GM19025 (cell line): ENCODE measurements around the gene NBEAL1.
"Not testable (repeated sequence)": the region's sequence is repeated elsewhere in the genome, so short reads cannot be mapped to it uniquely, and the experiment has no call there.

ENCODE experiments used
- ATAC-seq: cut with Tn5 transposase; IDR thresholded peaks from one replicate; pipeline ENCODE4 v1.9.1; 2021; ENCODE audit warnings: mild to moderate bottlenecking, low read depth, moderate library complexity; ENCODE audit not compliant: unreplicated experiment

Gene NBEAL1

GRCh38 chr2:203037026-203037425, 22.4 kb downstream of the NBEAL1 start:
- no peak for ATAC-seq

GRCh38 chr2:203038586-203038985, 23.9 kb downstream of the NBEAL1 start:
- no peak for ATAC-seq

GRCh38 chr2:203039211-203039610, 24.5 kb downstream of the NBEAL1 start:
- ATAC-seq, result not testable (repeated sequence)

DNA sequence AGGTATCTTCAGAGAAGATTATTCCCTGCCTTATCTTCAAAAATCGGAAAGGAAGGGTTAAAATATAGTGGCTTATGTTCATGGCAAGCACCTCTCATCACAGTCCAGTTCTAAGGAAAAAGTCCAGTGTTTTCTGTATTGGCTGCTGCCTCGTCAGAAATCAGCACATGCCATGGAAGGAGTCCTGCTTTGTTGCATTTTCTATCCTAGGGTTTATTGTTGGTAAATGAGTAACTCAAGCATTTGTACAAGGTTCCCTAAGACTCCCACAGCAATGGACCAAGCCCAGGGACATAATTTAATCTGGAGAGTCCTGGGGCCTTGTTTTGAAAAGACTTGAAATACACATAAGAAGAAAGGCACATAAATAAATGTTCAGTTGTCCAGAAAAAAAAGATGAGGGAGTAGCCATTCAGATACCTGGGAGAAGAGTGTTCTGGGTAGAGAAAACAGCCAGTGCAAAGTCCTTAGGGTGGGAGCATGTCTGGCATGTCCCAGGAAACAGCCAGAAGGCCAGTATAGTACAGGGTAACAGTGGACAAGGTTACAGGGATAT, 26.4 kb downstream of the NBEAL1 start:
- no peak for ATAC-seq

DNA sequence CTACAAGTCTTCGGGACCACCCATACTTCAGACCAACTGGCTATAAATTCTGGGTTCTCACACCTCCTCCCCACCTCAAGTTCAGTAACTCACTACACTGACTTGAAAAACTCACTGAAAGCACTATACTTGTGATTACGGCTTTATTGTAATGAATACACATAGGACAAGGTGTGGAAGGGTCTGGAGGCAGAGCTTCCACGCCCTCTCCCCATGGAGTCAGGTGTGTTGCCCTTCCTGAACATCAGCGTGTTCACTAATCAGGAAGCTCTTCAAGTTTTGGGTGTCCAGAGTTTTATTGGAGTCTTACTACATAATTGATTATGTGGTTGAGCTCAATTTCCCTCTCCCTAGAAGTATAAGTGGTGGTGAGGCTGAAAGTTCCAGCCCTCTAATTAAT, 27.5 kb downstream of the NBEAL1 start:
- ATAC-seq, result no peak

DNA sequence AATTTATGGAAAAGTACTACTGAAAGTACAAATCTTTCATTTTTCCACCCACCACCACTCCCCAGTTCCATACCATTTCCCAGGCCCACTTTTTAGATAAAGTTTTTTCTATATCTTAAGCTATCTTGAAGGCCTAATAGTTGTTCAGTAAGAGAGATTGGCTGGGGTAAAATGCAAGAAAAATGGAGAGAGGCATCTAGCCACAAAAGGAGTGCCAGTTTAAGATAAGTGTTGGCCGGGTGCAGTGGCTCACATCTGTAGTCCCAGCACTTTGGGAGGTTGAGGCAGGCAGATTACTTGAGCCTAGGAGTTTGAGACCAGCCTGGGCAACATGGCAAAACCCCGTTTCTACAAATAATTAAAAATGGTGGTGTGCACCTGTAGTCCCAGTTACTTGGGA, 28.6 kb downstream of the NBEAL1 start:
- ATAC-seq, result no peak

- no peak for ATAC-seq
Observed at GRCh38 chr2:203045867-203046266, 31.2 kb downstream of the NBEAL1 start.

DNA sequence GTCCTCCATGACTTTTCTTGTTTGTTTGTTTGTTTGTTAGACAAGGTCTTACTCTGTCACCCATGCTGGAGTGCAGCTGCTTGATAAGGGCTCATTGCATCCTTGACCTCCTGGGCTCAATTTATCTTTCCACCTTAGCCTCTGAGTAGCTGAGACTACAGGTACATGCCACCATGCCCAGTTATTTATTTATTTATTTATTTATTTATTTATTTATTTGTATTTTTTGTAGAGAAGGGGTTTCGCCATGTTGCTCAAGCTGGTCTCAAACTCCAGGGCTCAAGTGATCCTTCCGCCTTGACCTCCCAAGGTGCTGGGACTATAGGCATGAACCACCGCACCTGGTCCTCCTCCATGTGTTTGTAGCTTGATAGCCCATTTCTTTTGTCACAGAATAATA, 37.9 kb downstream of the NBEAL1 start:
- ATAC-seq, result no peak

GRCh38 chr2:203059567-203060240, 45.0 kb downstream of the NBEAL1 start:
- ATAC-seq, result no peak

GRCh38 chr2:203061346-203061745, 46.7 kb downstream of the NBEAL1 start:
- no peak for ATAC-seq

DNA sequence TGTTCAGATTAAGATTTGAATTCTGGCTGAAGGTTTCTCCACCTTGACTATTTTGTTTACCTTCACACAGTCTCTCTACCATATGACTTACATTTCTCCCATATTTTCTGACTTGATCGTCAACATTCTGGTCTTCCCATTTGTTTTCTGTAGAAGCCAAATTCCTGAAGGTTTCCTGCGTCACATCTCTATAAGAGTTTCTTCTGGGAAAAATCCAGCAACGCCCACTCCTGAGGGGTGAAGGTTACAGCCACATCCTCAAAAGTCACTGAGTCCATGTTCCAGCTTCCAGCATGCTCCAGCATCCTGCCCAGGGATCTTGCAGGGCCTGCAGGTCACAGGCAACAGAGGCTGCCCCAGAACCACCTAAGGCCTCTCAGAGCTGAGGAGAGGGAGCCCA, 47.5 kb downstream of the NBEAL1 start:
- ATAC-seq, result no peak

GRCh38 chr2:203066519-203067091, 51.9 kb downstream of the NBEAL1 start:
- not testable (repeated sequence) for ATAC-seq

DNA sequence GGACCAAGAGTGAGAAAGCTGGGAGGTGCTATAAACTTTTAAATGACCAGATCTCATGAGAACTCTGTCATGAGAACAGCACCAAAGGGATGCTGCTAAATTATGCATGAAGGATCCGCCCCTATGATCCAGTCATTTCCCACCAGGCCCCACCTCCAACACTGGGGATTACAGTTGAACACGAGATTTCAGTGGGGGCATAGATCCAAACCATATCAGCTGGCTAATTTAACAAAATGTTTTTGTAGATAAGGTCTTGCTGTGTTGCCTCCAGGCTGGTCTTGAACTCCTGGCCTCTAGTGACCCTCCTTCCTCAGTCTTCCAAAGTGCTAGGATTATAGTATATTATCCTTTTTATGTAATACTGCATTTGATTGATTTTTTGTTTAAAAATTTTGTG, 56.0 kb downstream of the NBEAL1 start:
- ATAC-seq, result no peak

DNA sequence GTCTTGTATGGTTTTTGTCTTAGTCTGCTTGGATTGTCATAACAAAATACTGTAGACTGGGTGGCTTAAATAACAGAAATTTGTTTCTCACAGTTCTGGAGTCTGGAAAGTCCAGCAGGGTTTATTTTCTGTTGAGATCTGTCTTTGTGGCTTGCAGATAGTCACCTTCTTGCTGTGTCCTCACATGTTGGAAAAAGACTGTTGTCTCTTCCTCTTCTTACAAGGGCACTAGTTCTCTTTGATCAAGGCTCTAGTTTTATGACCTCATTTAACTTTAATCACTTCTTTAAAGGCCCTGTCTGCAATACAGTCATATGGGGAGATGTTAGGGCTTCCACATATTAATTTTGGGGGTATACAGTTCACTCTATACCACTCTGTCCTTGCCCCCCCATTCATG, 56.5 kb downstream of the NBEAL1 start:
- no peak for ATAC-seq

- ATAC-seq, result no peak
Observed at GRCh38 chr2:203072371-203072770, 57.7 kb downstream of the NBEAL1 start.

DNA sequence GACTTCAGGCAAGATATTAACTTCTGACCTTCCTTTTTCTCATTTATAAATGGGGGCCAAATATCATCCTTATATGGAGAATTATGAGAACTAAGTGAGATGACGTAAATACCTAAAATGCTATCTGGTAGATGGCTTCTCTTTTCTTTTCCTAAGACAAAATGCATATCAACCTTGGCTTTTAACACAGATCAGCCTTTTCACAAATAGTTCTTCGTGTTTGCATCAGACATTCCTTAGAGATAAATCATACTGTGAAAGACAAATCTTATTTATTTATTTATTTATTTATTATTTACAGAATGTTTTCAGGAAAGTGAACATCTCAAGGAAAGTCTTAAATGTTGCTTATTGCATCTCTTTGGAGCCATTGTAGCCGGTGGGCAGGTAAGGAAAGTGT, 62.8 kb downstream of the NBEAL1 start:
- no peak for ATAC-seq

- ATAC-seq, result no peak
Observed at GRCh38 chr2:203080447-203081045, 65.9 kb downstream of the NBEAL1 start.

- ATAC-seq, result no peak
Observed at GRCh38 chr2:203083328-203083727, 68.7 kb downstream of the NBEAL1 start.

- ATAC-seq, result not testable (repeated sequence)
Observed at GRCh38 chr2:203086381-203086780, 71.7 kb downstream of the NBEAL1 start.

DNA sequence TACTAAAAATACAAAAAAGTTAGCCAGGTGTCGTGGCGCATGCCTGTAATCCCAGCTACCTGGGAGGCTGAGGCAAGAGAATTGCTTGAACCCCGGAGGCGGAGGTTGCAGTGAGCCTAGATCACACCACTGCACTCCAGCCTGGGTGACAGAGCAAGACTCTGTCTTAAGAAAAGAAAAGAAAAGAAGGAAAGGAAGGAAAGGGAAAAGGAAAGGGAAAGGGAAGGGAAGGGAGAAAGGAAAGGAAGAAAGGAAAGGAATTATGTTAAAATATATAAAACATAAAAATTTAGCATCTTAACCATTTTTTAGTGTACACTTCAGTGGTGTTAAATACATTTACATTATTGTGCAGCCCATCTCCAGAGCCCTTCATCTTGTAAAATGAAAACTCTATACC, 76.0 kb downstream of the NBEAL1 start:
- not testable (repeated sequence) for ATAC-seq

- ATAC-seq, result no peak
Observed at GRCh38 chr2:203097735-203098134, 83.1 kb downstream of the NBEAL1 start.

- not testable (repeated sequence) for ATAC-seq
Observed at GRCh38 chr2:203102357-203102756, 87.7 kb downstream of the NBEAL1 start.
